Endothelial cell of umbilical vein (primary cell): ENCODE data around the gene TEX26.

ENCODE experiments used
- EZH2 ChIP-seq: IDR thresholded peaks from 2 replicates; pipeline ENCODE4 v1.6.1; 2012; ENCODE audit warnings: borderline replicate concordance, low read depth, mild to moderate bottlenecking, moderate library complexity, low read length, inconsistent platforms; ENCODE audit not compliant: severe bottlenecking
- MYC ChIP-seq: IDR thresholded peaks from one replicate; pipeline ENCODE4 v1.6.1; 2011; ENCODE audit warnings: mild to moderate bottlenecking, low read depth, low read length
- POLR2A ChIP-seq: IDR thresholded peaks from 2 replicates; pipeline ENCODE4 v1.6.1; 2012; ENCODE audit warnings: low read depth, mild to moderate bottlenecking, control low read depth, low read length
- POLR2AphosphoS5 ChIP-seq: IDR thresholded peaks from 2 replicates; pipeline ENCODE4 v1.6.1; 2012; ENCODE audit warnings: low read depth, mild to moderate bottlenecking, control low read depth, low read length, moderate library complexity; ENCODE audit not compliant: insufficient read depth
- TF ChIP-seq, protein P1 (sequence below): IDR thresholded peaks from 2 replicates; pipeline ENCODE4 v1.6.1; 2011; ENCODE audit not compliant: insufficient read depth, insufficient read length
- TF ChIP-seq, protein P2 (sequence below), 2 donors: IDR thresholded peaks; 1 replicate in 1 of 2; 2 replicates in 1 of 2; pipeline ENCODE4 v1.5.1; 2011; ENCODE audit warnings: low read length in 2 of 2, mild to moderate bottlenecking in 2 of 2, moderate library complexity in 2 of 2, control low read depth in 1 of 2, inconsistent platforms in 1 of 2, low read depth in 1 of 2; ENCODE audit not compliant: insufficient read depth in 1 of 2; ENCODE audit errors: extremely low read depth in 1 of 2

DNA sequence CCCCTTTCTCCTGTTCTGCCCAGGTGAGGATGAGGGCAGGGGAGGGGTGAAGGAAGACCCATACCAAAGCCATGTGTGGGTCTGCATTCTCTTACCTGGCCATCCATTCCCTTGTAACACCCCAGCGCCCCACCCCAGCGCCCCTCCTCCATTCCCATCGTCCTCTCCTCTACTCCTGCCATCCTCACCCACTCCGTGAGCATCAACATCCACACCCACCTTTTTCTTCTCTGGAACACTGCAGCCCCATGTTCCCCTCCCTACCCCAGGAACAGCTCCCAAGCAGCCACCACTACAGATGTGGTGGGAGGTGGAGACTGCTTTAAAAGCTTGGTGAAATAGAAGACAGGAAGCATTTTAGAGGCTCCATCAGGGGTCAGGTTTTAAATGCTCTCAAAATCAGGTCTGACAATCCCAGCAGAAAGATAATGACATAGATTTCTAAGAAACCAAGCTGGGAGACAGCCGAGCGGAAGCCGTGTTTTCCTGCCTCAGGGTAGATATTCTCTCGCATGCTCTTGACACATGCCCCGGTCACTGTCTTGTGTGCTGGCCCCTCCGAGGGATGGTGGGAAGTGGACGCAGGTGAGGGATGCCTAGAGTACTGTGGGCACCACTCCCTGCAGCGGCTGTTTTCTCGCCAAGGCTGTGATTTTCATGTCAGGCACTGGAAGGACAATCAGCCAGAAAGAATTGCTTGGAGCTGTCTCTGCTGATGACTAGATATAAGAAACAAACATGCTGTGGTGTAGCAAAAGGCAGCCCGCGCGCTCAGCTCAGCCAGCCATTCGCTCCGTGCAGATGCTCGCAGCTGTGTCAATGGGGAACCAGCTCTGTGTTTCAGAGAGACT, 16.5 kb upstream of the TEX26 start:
- TF ChIP-seq POLR2A = no peak
- no peak for TF ChIP-seq POLR2AphosphoS5
- TF ChIP-seq, protein P1, sequence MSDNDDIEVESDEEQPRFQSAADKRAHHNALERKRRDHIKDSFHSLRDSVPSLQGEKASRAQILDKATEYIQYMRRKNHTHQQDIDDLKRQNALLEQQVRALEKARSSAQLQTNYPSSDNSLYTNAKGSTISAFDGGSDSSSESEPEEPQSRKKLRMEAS = no peak
- TF ChIP-seq, protein P2, sequence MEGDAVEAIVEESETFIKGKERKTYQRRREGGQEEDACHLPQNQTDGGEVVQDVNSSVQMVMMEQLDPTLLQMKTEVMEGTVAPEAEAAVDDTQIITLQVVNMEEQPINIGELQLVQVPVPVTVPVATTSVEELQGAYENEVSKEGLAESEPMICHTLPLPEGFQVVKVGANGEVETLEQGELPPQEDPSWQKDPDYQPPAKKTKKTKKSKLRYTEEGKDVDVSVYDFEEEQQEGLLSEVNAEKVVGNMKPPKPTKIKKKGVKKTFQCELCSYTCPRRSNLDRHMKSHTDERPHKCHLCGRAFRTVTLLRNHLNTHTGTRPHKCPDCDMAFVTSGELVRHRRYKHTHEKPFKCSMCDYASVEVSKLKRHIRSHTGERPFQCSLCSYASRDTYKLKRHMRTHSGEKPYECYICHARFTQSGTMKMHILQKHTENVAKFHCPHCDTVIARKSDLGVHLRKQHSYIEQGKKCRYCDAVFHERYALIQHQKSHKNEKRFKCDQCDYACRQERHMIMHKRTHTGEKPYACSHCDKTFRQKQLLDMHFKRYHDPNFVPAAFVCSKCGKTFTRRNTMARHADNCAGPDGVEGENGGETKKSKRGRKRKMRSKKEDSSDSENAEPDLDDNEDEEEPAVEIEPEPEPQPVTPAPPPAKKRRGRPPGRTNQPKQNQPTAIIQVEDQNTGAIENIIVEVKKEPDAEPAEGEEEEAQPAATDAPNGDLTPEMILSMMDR (IDR thresholded peaks at IDR 0.05; ENCODE audit: extremely low read depth in 1 of 2, insufficient read depth in 1 of 2, low read depth in 1 of 2, low read length in 2 of 2) = no peak
- no peak for TF ChIP-seq MYC
- no peak for TF ChIP-seq EZH2
